GM12801 (cell line): ENCODE data around the gene CCDC63.

Experiments
- CTCF ChIP-seq: IDR thresholded peaks from one replicate; pipeline ENCODE4 v1.5.1; 2011; ENCODE audit warnings: control low read depth; ENCODE audit not compliant: insufficient read length; ENCODE audit errors: extremely low read depth

Gene CCDC63

GRCh38 chr12:110923192-110923591 is 76.4 kb downstream of the CCDC63 start:
- TF ChIP-seq CTCF: no peak

- no peak for TF ChIP-seq CTCF
These were observed 77.0 kb downstream of the CCDC63 start for GRCh38 chr12:110923692-110924334.

GRCh38 chr12:110927546-110927945 is 80.8 kb downstream of the CCDC63 start:
- no peak for TF ChIP-seq CTCF

- no peak for TF ChIP-seq CTCF
These were observed 81.9 kb downstream of the CCDC63 start for GRCh38 chr12:110928700-110929099.

- no peak for TF ChIP-seq CTCF
These were observed 83.0 kb downstream of the CCDC63 start for GRCh38 chr12:110929818-110930217.

- no peak for TF ChIP-seq CTCF
These were observed 83.8 kb downstream of the CCDC63 start for GRCh38 chr12:110930348-110931314.

- no peak for TF ChIP-seq CTCF
These were observed 84.5 kb downstream of the CCDC63 start for GRCh38 chr12:110931315-110931728.
